ENCODE results near the gene PRDM16.
"Not testable (repeated sequence)": the region's sequence is repeated elsewhere in the genome, so short reads cannot be mapped to it uniquely, and the experiment has no call there.

PRDM16 gene

DNA sequence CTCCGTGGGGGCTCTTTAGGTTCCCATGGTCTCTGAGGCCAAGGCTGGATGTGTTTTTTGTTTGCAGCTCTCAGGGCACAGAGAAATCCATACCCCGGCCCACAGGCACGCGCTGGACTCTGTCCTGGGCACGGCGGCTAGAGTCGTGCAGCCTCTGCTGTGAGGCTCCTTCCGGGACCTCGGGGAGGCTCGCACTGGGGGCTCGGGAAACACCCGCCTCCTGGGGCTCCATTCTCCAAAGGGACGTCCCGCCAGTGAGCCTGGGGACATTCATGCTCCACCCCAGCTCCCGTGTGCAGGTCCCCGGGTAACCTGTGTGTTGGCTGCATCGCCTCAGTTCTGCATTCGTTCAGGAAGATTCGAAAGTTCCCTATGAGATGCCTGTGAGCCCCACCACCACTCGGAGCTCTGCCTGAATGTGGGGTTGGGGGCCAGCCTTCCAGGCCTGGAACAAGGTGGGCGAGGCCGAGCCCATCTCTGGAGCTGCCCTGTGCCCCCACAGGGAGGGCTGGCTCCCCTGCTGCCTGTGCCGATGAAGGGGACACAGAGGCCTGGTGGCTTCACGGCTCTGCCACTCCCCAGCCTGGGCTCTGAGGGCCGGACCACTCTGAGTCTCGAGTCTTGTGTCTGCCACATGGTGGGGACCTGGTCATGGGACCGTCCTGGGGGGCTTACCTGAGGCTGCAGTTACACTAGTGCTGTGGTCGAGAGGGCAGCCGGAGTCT, 203.5 kb downstream of the PRDM16 start:
- DNase-seq = no peak

DNA sequence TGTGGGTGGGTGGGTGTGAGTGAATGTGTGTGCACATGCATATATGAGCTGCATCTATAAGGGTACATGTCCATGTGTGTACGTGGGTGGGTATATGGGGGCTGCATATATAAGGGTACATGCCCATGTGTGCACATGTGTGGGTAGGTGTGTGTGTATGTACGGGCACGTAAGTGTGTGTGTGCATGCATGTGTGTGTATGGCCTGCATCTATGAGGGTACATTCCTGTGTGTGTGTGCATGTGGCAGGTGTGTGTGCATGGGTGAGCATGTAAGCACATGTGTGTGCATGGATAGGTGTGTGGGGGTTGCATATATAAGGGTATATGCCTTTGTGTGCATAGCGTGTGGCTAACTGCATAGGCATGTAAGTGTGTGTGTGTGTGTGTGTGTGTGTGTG, 204.4 kb downstream of the PRDM16 start:
- no peak for DNase-seq

DNA sequence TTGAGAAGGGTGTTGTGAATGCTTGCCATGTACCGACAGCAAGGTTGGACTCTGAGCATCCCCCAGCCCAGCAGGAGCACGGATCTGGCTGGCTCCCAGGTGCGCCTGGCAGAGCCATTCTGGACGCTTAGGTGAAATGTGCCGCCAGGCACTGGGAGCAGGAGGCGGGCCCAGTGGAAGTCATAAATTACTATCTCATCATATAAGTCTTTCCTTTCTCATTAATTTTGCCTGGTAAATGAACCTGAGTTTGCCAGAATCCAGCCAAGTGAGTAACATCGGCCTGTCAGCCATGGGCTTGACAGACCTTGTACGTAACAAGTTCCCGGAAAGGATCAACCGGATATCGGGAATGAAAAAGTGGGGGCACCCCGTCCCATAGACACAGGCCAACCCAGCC, 206.0 kb downstream of the PRDM16 start:
- DNase-seq = no peak

DNA sequence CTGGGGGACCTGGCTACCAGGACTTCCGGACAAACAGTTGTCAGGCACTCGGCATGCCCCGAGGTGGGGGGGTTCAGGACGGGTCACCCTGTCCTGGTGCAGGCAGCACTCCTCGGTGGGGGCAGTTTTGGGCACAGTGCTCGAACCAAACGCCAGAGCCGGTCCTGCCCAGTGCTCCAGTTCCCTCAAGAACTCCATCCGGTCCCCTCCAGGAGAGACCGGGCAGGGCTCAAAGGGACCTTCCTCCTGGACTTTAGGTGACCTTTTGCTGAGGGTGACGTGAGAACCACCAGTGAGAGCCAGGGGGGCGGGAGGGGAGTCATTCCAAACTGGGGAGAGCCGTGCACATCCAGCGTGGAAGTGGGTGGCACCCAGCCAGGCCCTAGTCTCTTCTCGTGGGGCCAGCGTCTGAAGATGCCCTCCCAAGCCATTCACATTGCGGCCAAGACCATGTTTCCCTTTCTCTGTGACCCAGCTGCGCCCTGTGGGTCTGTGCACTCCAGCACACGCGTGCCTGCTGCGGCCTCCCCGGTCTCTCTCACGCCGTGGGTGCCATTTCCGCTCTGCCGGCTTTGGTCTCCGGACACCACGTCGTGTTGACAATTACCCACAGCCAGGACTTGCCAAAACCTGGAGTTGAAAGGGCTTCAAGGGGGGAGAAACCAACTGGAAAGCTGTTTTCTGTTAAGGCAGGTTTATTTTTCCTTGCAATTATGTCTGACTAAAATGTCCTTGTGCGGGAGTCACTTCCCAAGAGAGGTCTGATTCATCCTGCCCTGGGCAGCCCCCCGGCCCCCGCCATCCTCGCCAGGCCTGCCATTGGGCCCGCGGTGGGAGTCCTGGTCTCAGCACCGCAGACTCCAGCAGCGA, 206.7 kb downstream of the PRDM16 start:
- no peak for DNase-seq

DNA sequence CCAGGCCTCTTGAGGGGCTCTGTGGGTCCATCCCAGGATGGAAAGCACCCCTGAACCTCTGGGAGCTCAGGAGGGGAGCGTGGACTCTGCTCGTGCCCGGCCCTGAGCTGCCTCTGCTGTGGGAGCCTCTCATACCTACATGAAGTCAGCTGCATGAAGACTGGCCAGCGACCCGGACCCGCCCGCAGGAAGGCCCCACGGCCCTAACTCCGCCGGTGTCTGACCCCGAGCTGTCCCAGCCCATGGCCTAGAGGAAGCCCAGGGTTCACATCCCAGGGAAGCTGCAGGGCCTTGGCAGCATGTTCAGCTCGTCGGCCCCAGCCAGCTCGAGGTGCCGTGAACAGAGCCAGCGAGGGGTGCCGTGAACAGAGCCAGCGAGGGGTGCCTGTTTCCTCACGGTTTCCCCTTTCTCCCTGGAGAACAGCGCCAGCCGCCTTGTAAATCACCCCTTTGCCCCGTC, 207.4 kb downstream of the PRDM16 start:
- no peak for DNase-seq

DNA sequence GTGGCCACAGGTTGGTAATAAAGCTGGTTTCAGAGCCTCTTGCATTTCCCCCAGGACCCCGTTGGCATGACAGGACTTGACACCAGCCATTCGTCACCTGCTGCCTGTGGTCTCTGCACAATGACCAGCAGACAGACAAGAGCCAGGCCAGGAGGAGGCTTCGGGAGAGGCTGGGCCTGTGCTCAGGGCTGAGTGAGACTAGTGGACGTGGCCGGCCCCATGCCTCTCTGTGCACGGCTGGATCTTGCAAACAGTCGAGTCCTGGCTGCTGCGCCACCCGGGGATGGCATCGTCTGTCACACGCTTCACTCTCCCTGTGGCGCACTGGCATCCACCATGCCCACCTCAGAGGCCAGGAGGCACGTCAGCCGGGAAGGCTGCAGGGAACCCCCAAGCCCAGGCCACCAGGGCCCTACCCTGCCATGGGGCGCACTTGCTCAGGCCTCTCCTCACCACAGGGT, 208.0 kb downstream of the PRDM16 start:
- DNase-seq = no peak

DNA sequence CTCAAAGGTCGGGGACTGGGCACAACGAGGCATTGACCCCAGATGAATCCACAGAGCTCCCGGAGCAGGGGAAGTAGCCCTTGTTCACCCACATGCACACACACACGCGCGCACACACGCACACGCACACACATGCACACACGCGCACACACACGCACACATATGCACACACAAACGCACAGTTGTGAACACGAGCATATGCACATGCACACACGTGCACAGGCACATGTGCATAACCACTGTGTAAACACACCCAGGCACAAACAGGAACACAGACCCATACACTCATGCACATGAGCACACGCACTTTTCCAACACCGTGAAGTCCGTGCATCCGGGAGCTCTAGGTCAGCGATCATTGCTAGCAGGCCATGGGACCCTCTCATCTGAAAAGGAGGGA, 208.6 kb downstream of the PRDM16 start:
- no peak for DNase-seq

DNA sequence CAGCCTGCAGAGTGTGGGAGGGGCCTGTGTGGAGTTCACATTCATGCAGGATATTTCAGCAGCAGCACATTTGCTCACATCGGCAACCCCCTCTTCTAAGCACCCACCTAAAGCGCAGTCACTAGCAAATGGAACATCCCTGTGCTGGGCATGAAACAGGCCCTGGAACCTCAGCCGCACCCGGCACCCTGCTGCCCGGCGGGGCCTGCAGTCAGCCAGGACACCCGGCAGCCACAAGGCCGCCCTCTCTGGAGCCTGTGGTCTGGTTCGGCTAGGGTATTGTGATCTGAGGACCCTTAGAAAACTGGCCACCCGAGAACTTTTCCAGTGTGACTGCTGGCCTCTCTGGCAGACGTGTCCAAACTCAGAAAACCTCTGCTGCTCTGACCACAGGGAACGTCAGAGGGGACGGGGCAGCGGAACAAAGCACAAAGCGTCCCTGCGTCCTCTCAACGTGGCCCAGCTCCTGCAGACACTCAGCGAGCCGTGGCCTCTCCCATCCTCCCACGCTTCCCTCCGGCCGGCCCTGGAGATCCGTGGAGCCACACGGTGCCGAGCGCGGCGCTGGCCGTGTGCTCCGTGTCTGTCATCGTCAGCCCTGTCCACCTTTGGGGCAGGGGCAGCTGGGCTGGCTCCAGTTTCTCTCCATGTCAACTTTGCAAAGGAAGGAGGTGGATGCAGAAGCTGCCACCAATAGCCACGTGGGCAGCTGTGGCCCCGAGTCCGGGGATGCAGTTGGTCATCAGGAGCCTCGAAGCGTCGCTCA, 209.6 kb downstream of the PRDM16 start:
- DNase-seq = no peak

DNA sequence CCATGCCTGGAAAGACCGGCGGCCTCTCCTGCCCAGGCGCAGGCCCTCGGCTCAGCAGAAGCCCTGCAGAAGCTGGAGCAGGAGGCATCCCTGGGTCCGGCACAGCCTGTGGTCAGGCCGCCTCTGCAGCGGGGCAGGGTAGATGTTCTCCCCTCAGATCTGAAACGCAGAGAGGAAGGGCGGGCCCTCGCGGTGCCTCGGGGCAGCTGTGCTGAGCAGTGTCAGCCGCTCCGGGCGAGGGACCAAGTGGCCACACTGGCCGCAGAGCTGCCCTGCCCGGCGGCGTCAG, 210.1 kb downstream of the PRDM16 start:
- DNase-seq = no peak

DNA sequence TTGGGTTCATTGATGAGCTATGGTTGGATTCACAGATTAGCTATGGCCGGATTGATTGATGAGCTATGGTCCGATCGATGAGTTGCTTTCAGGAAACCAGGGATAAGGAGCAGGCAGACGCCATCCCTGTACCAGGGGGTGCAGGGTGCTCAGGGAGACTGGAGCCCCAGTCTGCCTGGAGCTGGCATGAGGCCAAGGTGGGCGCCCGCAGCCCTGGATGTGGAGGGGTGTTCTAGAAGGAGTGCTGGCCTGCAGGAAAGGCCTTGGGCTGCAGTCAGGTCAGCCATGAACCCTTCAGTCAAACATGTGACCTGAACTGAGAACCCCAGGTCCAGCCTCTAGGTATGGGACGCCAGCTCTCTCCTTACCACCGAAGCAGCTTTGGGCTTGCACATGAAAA, 212.7 kb downstream of the PRDM16 start:
- no peak for DNase-seq

DNA sequence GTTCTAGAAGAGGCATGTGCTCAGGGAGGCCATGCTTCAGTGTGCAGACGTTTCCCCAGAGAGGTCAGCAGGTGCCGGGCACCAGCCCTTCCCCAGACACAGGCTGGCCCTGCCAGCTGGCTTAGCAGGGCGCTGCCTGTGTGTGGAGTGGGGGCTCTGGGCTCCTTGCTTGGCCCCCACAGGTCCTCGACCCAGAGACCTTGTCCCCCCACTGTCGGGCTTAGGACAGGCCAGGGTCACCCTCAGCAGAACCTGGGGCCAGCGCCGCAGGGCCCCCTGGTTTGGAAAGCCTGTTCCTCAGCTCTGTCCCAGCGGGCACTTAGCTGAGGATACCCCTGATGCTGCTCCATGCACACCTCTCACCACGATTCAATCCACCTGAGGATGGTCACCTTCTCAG, 213.2 kb downstream of the PRDM16 start:
- DNase-seq = no peak

DNA sequence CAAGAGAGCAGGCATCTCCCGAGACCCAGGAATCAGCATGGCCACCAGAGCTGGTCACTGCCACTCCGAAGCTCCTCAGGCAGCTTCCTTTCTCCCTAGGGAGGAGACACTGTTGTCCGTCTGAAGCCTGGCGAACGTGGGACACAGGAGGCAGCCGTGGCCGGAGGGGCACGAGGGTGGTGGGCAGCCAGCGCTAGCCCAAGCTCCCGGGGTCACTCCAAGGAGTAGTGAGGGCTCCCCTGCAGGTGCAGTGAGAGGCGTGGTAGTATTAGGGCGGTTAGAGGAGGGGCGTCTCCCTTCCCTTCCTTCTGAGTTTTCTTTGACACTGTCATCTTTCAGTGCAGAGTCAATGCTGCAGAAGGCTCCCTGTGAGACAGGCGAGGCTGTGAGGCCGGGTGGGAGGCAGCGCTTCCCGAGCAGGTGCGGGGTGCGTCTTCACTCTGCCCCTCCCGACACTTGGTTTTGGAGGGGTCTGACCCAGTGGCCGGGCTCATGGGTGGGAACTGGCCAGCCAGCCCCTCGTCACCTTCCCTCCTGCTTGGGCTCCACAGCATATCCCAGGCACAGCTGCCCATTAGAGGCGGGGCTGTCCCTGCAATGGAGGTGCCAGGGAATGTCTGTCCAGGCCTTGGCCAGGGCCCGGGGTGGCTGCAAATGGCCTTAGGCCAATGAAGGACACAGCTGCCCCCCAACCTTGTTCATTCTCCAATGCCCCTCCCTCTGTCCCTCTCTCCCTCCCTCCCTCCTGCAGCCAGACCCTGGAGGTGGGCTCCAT, 213.8 kb downstream of the PRDM16 start:
- DNase-seq = no peak

DNA sequence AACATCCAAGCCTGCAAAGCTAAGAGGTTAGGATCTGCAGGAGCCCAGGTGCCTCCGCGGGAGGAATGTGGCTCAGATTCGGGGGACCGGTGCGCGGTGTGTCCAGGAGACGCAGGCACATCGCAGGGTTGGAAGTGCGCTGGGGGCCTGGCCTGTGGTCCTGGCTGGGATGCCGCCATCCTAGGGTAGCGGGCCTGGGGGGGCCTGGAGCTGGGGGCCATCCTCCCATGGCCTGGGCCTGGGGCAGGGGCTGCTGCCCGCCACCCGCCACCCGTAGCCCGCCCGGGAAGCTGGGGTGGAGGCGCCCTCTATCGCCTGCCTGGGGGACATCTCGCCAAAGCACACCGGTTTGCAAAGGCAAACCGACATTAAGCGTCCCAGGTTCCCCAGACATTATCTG, 214.8 kb downstream of the PRDM16 start:
- DNase-seq = no peak

DNA sequence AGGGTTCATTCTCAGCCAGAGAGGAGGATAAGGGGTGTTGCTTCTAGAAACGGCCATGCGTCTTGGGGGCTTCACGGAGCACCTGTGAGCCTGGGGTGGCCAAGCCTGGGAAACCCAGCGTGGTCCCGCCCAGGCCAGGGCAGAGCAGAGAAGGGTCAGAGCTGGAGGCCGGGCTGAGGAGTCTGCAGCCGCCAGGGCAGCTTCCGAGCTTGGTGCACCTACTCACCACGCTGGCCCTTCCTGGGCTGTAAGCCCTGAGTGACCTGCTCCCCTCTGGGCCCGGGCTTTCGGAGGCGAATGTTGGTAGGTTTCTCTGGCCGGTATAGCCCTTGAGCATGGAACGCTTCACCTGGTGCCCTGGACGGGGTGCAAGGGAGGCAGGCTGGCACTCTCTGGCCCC, 215.7 kb downstream of the PRDM16 start:
- no peak for DNase-seq

DNA sequence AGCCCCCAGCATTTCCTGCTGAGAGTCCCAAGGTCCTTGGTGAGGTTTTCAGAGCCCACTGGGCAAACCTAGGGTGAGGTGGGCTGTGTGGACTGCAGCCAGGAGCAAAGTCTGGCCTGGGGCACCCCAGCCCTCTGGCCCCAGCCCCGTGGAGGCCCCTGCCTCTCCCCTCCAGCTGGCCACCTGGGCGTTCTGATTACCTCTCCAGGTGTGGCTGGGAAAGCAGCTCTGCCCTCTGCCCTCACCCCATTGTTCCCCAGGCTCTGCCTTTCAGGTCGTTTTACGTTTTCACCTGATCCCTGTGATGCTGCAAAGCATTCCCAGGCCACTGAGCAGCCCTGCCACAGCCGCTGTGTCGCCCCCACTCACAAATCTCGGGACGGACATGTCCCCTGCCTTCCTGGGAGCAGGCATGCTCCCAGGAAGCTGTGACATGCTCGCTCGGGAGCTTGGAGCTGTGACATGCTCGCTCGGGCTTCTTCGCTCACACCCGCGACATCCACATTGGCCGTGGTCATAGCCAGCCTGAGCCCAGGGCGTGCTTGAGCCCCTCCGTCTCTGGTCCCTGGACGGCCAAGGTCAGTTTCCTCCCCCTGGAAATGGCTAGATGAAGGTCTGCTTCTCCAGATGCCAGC, 216.2 kb downstream of the PRDM16 start:
- DNase-seq = no peak

DNA sequence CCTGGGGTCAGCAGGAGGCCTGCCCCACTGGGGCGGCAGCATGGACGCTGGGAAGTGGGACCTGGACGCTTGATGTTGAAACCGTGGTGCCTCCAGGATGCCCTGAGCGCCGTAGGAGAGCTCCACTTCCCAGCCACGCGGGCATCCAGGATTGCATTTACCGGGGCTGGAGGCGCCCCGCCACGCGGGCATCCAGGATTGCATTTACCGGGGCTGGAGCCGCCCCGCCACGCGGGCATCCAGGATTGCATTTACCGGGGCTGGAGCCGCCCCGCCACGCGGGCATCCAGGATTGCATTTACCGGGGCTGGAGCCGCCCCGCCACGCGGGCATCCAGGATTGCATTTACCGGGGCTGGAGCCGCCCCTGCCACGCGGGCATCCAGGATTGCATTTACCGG, 218.1 kb downstream of the PRDM16 start:
- DNase-seq = not testable (repeated sequence)

DNA sequence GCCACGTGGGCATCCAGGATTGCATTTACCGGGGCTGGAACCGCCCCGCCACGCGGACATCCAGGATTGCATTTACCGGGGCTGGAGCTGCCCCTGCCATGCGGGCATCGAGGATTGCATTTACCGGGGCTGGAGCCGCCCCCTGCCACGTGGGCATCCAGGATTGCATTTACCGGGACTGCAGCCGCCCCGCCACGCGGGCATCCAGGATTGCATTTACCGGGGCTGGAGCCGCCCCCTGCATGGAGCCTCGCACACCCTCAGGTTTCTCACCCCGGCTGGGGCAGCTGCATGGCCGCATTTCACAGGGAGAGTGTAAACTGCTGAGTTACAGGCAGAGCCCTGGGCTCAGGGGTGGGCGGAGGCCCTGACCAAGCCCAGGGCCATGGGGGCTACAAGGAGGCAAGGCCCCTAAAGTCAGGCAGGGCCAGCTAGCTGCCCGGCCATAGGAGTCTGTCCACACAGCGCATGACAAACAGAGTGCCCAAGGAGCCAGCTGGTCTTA, 218.7 kb downstream of the PRDM16 start:
- no peak for DNase-seq

DNA sequence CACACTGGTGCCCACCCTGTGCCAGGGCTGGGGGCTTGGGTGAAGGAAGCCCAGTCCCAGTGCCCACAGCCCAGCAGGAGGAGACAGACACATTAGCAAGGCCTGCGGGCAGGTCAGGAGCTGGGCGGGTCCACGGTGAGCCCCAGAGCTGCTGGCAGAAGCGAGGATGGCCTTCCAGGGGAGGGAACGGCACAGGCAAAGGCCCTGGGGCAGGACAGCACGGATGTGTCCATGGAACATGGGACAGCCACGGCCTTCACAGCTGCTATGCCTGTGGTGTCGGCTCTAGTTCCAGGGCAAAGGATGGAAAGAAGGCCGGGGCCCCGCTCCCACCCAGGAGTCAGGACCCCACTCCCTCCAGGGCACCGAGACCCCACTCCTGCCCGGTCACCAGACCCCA, 220.5 kb downstream of the PRDM16 start:
- no peak for DNase-seq

DNA sequence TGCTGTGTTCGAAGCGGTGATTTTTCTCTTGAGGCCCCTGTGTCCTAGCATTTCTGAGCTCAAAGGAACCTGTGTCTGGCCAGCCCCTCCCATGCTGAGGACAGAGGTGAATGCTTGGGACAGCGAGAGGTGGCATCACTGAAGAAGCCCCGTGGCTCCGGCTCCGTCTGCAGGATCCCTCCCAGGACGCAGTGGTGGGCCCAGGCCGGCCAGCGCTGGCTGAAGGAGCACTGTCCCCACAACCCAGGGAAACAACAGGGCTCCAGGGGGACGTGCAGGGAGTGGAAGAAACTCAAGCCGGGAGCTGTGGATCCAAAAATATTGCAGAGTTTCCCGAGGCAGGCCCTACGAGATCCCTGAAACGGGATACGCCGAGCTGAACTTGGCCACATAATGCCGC, 221.4 kb downstream of the PRDM16 start:
- DNase-seq = no peak

DNA sequence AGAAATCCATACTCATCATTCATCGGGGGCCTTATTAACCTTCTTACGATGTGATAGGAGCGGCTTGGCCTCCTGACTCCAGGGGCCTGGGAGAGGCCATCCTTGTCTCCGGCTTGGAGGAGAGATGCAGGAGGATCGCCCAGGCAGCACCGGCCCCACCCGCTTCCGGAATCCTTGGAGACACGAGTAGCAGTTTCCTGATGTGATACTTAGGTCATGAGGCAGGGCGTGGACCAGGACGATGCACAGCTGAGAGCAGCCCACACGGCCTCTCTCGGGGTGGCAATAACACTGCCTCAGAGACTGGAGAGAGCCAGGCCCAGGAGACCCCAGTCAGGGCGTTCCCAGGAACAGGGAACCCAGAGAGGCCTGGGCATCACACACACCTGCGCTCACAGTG, 221.9 kb downstream of the PRDM16 start:
- DNase-seq = no peak

DNA sequence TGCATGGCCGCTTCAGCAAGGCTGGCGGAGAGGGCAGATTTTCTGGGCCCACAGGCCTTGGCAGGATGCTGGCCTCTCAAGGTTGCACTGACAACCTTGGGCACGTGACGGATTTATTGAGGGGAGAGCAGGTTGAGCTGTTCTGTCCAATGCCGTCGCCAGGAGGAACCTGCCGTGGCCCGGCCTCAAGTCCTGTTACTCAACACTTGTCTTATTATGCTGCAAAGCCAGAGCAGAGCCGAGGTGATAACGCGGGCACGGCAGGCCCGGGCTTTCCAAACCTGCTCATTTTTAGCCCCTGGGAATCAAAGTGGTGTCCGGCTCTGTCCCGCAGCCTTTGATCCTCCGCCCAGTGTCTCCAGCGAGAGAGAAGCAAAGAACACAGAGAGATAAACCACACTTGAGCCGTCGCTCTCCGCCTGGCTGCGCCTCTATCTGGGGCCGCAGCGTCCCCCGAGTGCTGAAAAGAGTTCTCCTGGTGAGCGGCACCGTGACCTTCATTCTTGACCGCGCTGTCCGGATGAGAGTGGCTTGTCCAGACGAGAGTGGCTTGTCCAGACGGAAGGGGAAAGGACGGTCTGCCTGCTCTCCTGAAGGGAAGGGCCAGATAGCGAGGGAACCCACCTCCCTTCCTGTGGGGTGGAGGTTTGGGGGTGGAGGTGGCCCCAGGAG, 223.2 kb downstream of the PRDM16 start:
- DNase-seq = no peak
